Measurements from ENCODE around the gene KCTD19.

- TF ChIP-seq, protein P1, sequence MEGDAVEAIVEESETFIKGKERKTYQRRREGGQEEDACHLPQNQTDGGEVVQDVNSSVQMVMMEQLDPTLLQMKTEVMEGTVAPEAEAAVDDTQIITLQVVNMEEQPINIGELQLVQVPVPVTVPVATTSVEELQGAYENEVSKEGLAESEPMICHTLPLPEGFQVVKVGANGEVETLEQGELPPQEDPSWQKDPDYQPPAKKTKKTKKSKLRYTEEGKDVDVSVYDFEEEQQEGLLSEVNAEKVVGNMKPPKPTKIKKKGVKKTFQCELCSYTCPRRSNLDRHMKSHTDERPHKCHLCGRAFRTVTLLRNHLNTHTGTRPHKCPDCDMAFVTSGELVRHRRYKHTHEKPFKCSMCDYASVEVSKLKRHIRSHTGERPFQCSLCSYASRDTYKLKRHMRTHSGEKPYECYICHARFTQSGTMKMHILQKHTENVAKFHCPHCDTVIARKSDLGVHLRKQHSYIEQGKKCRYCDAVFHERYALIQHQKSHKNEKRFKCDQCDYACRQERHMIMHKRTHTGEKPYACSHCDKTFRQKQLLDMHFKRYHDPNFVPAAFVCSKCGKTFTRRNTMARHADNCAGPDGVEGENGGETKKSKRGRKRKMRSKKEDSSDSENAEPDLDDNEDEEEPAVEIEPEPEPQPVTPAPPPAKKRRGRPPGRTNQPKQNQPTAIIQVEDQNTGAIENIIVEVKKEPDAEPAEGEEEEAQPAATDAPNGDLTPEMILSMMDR (IDR thresholded peaks at IDR 0.05) = no peak
- TF ChIP-seq POLR2A (IDR thresholded peaks at IDR 0.05) (no peak), EP300 (IDR thresholded peaks at IDR 0.05) (no peak)
Measured at GRCh38 chr16:67356396-67356795, 29.9 kb upstream of the KCTD19 start.

Data from stomach (tissue), 4 donors.